NCI-H524 treated with DMSO at 0.1 percent for 48 hours (cell line): ENCODE measurements around the gene TALDO1.

Experiments
- DNase-seq: peaks from one replicate; lab custom pipeline; 2025; lab: John Stamatoyannopoulos, UW

The TALDO1 gene

GRCh38 chr11:769887-770641 lies 22.8 kb downstream of the TALDO1 start:
- DNase-seq = no peak

GRCh38 chr11:770642-771616 lies 23.7 kb downstream of the TALDO1 start:
- no peak for DNase-seq

DNA sequence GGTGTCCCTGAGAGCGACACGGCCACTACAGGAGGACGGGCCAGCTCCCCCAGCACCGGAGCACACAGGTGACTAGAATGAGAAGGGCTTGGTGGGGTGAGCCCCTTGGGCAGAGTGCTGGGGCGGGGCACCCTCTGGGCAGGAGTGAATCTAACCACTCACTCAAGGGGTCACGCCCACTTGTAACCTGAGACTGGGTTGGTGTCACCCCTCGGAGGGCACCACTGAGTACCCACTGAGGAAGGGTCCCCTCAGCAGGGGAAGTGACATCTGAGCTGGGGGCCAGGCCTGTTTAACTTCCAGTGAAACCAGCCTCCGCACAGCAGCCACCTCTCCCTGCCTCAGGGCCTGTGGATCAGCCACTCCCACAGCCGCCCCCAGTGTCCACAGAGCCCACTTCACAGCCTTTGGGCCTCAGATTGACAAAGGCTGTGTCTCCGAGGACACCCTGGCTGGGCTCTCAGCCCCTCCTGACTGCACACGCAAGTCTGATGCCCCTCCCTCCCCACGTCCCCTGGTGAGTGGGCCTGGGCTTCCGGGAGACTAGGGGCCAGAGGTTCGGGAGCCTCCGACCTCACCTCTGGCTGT lies 24.4 kb downstream of the TALDO1 start:
- DNase-seq = no peak

GRCh38 chr11:772429-773390 lies 25.4 kb downstream of the TALDO1 start:
- DNase-seq = no peak

- DNase-seq = no peak
Measured at GRCh38 chr11:773425-773824, 26.2 kb downstream of the TALDO1 start.

GRCh38 chr11:773830-774229 lies 26.6 kb downstream of the TALDO1 start:
- DNase-seq = no peak

GRCh38 chr11:774873-775592 lies 27.8 kb downstream of the TALDO1 start:
- no peak for DNase-seq

DNA sequence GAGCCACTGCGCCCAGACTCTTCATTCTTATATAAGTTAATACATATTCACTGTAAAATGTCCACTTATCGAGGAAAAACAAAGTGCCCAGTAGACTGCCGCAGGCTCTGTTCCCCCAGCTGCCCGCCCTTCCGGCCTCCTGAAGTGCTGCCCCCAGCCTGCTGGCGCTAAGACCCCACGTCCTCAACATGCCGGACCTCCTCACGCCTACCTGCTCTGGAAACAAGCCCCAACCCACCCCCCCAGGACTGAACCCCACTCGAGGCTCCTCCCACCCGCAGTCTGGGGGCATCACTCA lies 28.9 kb downstream of the TALDO1 start:
- DNase-seq = no peak

DNA sequence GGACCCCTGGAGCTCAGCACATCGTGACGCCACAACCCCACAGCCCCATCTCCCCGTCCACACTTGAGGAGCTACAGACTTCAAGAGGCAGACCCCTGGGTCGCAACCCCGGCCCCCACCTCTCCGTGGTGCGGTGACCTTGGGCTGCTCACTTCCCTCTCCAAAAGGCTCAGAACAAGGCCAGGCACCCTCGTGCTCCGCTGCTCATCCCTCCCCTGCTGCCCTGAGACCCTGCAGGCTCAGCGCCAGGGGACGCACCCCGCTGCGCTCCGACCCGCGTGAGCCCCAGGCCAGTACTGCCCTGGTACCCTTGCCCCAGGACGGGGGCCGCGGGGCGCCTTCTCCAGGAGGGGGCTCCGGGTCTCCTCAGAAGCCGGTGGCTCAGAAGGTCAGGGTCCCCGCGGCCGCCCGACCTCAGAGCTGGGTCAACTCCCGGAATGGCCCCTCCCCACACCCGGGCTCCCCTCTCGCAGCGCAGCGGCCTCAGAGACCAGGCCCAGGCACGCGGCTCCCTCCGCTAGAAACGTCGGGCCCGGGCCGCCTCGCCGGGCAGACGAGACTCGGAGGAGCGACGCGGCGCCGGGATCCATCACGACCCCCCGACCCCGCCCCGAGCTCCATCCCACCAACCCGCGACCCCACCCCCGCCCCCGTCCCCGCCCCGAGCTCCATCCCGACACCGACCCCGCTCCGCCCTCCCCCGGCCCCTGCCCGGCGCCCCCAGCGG lies 29.5 kb downstream of the TALDO1 start:
- no peak for DNase-seq

DNA sequence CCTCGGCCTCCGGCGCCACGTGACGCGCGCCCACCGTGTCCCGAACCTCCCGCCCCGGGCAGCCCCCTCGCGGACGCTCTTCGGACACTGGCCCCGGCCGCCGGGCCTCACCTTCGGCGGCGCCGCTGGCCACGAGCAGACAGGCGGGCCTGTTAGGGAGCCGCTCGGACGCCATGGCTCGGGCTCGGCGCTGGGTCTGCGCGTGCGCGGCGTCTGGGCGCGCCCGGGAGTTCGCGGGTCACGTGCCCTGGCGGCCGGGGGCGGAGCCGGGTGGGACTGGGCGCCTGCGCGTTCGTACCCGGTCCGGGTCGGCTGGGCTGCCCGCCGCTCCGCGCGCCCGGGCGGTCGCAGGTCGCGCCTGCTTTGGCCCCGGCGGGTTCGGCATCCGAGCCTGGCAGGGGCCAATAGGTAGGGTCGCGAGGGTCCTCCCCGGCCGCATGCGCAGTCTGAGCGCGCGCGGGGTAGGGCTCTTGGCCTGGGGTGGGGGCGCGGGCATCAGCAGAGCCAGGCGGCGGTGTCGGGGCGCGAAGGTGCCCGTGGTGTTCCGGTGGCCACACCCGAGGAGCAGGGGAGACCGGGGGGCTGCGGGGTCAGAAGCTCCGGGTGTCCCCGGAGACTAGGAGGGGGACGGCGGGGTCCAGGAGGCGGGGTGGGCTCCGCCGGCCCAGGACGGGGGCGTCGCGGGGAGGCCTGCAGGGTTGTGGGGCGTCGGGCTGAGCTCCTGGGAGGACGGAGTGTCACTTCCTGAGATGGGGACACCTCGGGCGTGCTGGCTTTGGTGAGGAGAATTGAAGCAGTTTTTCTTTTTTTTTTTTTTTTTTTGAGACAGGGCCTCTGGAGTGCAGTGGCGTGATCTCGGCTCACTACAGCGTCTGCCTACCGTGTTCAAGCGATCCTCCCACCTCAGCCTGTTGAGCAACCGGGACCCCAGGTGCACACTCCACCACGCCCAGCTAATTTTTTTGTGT lies 30.3 kb downstream of the TALDO1 start, which contains the start of gene GATD1:
GATD1 (minus strand) TSS at position 200 of the 968 bp plus-strand sequence; CDS start at position 175, 25 bp downstream.
- DNase-seq = no peak

DNA sequence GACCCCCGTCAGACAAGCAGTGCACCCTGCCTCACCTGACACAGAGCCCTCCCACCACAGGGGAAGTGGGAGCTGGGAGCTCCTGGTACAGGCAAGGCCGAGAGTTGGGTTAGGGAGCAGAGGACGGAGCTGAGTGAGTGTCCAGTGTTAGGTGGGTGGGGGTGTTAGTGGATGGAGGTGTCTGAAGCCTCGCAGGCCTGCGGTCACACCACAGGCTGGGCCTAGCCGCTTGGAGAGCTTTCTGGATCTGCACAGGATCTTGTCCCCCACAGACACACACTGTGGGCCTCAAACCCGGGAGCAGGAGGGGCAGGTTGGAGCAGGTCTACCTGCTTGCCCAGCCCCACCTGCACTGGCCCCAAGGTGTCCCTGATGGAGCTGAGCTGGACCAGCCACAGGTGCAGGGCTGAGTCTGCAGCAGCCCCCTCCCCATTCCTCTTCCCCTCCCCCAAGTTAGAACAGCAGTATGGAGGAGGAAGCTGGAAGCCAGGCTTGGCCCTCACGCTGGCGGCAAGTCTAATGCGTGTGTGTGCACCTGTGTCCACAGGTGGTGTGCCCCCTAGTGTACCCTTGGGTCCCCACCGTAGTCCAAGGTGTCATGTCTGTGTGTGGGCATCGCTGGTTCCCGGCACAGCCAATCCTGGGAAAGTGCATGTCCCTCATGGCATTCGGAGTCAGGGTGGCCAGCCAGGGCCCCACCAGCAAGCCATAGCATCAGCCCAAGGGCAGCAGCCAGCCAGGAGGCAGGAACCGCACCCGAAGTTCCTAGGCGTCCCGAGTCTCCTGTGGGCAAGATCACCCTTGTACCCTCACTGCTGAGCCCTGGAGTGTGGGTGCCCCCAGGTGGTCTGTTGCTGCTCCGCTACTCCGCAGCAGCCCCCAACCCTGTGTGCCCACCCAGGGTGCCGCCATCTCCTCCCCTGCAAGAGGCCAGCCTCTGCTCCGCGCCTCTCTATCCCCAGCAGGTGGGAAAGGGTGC lies 32.0 kb downstream of the TALDO1 start:
- no peak for DNase-seq

DNA sequence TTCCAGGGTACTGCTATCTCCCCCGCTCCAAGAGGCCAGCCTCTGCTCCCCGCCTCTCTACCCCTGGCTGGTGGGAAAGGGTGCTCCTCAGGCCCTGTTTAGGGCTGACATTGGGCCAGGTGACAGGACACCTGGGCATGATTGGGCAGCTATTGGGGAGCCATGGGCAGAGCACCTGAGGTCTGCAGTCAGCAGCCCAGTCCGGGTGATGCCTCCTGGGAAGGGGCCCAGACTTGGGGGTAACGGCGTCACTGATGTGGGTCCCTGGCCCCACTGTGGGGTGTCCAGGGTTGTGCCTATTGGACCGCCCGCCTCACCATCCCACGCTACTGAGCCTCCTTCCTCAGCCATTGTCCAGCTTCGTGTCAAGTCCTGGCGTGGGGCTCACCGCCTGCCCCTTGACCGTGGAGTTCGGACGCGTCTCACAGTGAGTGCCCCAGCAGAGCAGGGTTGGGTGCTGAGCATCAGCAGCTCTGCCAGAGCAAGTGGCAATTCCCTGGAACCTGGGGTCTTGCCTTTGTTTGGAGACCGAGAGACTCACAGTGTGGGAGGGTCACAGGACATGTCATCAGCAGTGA lies 32.8 kb downstream of the TALDO1 start:
- no peak for DNase-seq

DNA sequence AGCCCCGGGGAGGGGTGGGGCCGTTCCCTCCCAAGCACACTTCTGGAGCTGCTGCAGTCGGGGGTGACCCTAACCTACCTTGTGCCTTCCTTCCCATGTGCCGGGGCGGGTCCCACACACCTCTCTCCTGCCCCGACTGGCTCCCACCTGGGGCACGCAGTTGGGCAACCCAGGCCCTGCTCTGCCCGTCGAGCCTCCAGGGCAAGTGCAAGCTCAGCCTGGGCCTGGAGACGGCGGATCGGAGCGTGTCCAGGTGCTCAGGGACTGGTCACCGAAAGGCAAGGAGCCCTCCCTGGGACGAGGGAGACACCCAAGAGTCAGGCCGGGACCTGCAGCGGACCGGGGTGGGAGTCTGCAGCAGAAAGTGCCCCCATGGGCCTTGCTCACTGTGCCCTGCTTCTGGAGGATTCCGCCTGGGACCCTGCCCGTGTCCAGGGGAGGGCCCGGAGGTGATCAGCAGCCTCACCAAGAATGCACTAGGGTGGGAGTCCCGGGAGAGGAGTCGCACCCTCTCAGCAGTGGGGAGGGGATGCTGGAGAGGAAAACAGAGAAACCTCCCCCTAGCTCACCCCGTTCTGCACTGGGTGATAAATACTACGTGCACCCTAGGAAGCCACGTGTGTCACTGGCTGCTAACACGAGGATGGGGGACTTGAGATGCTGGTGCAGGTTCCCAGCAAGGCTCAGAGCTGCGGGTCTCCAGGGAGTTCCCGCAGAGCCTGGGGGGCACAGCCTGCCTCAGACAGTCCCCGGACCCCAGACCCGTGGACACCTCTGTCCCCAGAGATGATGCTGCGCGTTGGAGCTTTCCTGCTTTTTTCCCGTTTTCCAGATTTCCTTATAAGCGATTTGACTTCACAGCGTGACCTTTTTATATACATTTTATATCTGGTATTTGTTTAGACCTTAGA lies 35.3 kb downstream of the TALDO1 start:
- no peak for DNase-seq

DNA sequence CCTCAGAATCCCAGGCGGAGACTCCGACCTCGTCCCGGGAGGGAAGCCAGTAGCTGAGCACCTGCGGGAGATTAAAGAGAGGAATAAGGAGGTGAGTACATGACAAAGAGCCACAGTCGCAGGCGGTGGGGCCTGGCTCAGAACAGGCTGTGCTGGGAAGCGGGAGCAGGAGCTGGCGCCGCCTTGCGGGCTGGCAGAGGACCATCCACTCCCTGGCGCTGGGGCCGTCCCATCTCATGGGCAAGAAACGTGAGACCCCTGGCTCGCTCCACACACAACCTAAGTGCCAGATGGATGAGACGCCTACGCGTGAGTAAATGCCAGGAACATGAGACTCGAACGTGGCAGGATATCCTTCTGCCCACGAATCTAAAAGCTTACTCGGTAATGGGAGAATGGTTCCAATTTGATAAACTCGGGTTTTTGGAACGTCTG lies 36.3 kb downstream of the TALDO1 start:
- peak; percentile 81 for DNase-seq

DNA sequence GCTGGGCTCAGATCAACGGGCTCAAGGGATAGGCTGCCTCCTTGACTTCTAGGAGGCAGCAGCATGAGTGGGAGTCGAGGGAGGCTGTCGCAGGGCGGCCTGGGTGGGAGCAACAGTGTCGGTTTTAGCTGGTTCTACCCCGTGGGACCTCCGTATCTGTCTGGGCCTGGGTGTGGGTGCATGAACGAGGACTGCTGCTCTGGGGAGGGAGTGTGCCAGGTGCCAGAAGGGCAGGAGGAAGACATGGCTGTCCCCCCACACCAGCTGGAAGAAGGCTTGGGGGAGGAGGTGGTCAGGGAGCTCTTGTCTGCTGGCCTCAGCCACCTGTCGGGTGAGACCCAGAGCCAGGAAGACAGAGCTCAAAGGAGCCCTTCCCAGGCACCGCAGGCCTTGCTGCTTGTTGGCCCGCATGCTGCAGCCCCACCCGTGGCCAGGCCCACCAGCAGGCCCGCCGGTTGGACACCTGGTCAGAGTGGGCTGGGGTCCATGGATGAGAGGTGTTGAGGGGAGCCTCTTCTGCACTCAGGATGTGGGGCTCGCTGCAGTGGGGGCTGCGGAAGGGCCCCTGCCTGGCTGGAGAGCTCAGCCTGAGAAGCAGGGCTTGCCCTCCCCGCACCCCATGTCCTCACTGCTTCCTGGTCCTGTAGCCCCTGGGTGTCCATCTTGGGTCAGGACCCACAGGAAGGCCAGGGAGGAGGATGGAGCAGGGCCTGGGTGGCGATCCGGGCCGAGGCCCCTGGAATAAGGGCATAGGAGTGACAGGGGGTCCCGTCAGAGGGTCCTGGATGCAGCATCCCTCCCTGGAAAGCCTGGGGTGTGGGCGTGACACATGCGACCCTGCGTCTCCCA lies 39.2 kb downstream of the TALDO1 start:
- DNase-seq = peak; percentile 36
